ENCODE measurements around the gene FMNL2. TPM values are rescaled to one million over a fixed set of nuclear protein-coding genes. Genes with fewer than 3 reads are reported as not detected.

Gene FMNL2
- total RNA-seq, 1 experiment from 2014 or later, result 33.6 TPM

GRCh38 chr2:152390837-152391236 lies 55.9 kb downstream of the FMNL2 start:
- TF ChIP-seq TCF7L2 (IDR thresholded peaks at IDR 0.05; ENCODE audit: low read depth, low read length) (no peak), POLR2AphosphoS5 (IDR thresholded peaks at IDR 0.05; ENCODE audit: low read depth, low read length) (no peak), SIN3A (IDR thresholded peaks at IDR 0.05; ENCODE audit: borderline replicate concordance, insufficient read depth, low read depth, low read length) (no peak)
- TF ChIP-seq, protein P1, sequence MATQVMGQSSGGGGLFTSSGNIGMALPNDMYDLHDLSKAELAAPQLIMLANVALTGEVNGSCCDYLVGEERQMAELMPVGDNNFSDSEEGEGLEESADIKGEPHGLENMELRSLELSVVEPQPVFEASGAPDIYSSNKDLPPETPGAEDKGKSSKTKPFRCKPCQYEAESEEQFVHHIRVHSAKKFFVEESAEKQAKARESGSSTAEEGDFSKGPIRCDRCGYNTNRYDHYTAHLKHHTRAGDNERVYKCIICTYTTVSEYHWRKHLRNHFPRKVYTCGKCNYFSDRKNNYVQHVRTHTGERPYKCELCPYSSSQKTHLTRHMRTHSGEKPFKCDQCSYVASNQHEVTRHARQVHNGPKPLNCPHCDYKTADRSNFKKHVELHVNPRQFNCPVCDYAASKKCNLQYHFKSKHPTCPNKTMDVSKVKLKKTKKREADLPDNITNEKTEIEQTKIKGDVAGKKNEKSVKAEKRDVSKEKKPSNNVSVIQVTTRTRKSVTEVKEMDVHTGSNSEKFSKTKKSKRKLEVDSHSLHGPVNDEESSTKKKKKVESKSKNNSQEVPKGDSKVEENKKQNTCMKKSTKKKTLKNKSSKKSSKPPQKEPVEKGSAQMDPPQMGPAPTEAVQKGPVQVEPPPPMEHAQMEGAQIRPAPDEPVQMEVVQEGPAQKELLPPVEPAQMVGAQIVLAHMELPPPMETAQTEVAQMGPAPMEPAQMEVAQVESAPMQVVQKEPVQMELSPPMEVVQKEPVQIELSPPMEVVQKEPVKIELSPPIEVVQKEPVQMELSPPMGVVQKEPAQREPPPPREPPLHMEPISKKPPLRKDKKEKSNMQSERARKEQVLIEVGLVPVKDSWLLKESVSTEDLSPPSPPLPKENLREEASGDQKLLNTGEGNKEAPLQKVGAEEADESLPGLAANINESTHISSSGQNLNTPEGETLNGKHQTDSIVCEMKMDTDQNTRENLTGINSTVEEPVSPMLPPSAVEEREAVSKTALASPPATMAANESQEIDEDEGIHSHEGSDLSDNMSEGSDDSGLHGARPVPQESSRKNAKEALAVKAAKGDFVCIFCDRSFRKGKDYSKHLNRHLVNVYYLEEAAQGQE (IDR thresholded peaks at IDR 0.05; ENCODE audit: insufficient read depth in 1 of 2, low read depth in 2 of 2, low read length in 1 of 2), result no peak
- TF ChIP-seq, protein P2, sequence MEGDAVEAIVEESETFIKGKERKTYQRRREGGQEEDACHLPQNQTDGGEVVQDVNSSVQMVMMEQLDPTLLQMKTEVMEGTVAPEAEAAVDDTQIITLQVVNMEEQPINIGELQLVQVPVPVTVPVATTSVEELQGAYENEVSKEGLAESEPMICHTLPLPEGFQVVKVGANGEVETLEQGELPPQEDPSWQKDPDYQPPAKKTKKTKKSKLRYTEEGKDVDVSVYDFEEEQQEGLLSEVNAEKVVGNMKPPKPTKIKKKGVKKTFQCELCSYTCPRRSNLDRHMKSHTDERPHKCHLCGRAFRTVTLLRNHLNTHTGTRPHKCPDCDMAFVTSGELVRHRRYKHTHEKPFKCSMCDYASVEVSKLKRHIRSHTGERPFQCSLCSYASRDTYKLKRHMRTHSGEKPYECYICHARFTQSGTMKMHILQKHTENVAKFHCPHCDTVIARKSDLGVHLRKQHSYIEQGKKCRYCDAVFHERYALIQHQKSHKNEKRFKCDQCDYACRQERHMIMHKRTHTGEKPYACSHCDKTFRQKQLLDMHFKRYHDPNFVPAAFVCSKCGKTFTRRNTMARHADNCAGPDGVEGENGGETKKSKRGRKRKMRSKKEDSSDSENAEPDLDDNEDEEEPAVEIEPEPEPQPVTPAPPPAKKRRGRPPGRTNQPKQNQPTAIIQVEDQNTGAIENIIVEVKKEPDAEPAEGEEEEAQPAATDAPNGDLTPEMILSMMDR (IDR thresholded peaks at IDR 0.05), result no peak
- Histone ChIP-seq H3K9me3 (ENCODE audit: control insufficient read depth, insufficient read depth, low read depth, low read length) (no peaks in the 10 kb centered on the region), H3K27ac (ENCODE audit: low read length) (no peak overlapping the region), H3K27me3 (ENCODE audit: control insufficient read depth, insufficient read depth, low read length) (no peaks in the 10 kb centered on the region), H3K4me3 (ENCODE audit: low read depth in 2 of 2, low read length in 2 of 2) (no peak overlapping the region), H3K36me3 (ENCODE audit: control insufficient read depth, insufficient read depth, low read length) (no peaks in the 10 kb centered on the region), H3K4me1 (ENCODE audit: control insufficient read depth, insufficient read depth, low read length) (no peaks in the 10 kb centered on the region; the same call in 1 of the 2 replicates)
- intact Hi-C loops (cut with micrococcal nuclease; ENCODE audit: unreplicated experiment), result no loop called here
- no TSS peak for BruUV-seq (replicated peaks)
- POLR2A ChIA-PET, result no interaction called here
- CTCF ChIA-PET, result no interaction called here
- no peak for DNase-seq (ENCODE audit: low read depth, low spot score)
- no peak for ATAC-seq
- in situ Hi-C loops (cut with HindIII; ENCODE audit: low pct_unique_long_range_greater_than_20kb, low sequenced_read_pairs), result no loop called here

GRCh38 chr2:152391318-152391717 lies 56.3 kb downstream of the FMNL2 start:
- Histone ChIP-seq H3K36me3 (ENCODE audit: control insufficient read depth, insufficient read depth, low read length) (no peaks in the 10 kb centered on the region), H3K9me3 (ENCODE audit: control insufficient read depth, insufficient read depth, low read depth, low read length) (no peaks in the 10 kb centered on the region), H3K4me1 (ENCODE audit: control insufficient read depth, insufficient read depth, low read length) (peaks cover 5% of the 10 kb centered on the region), H3K4me3 (ENCODE audit: low read depth in 2 of 2, low read length in 2 of 2) (no peak overlapping the region), H3K27me3 (ENCODE audit: control insufficient read depth, insufficient read depth, low read length) (no peaks in the 10 kb centered on the region), H3K27ac (ENCODE audit: low read length) (no peak overlapping the region)
- DNase-seq (ENCODE audit: low read depth, low spot score) (no peak), ATAC-seq (no peak)
- in situ Hi-C loops (cut with HindIII; ENCODE audit: low pct_unique_long_range_greater_than_20kb, low sequenced_read_pairs), result no loop called here
- TF ChIP-seq TCF7L2 (IDR thresholded peaks at IDR 0.05; ENCODE audit: low read depth, low read length) (no peak), POLR2AphosphoS5 (IDR thresholded peaks at IDR 0.05; ENCODE audit: low read depth, low read length) (no peak), SIN3A (IDR thresholded peaks at IDR 0.05; ENCODE audit: borderline replicate concordance, insufficient read depth, low read depth, low read length) (no peak)
- TF ChIP-seq, protein P2 (IDR thresholded peaks at IDR 0.05), result no peak
- TF ChIP-seq, protein P1 (IDR thresholded peaks at IDR 0.05; ENCODE audit: insufficient read depth in 1 of 2, low read depth in 2 of 2, low read length in 1 of 2), result no peak
- ChIA-PET POLR2A (no interaction called here), CTCF (no interaction called here)
- intact Hi-C loops (cut with micrococcal nuclease; ENCODE audit: unreplicated experiment), result no loop called here
- BruUV-seq (replicated peaks), result no TSS peak

Data from Panc1 (cell line).